WERI-Rb-1 (cell line): ENCODE data around the gene KCNJ14.
A peak's percentile ranks its signal among the peaks of the same experiment; 100 is the strongest.

Experiments used
- DNase-seq: peaks from one replicate; pipeline ENCODE4 v3.0.0-alpha.2; 2020
- H3K27ac ChIP-seq: fragments of 250-450 bp; sonication (Bioruptor Pico); 2 replicates; pipeline ENCODE4 v1.5.1; 2020; ENCODE audit warnings: mild to moderate bottlenecking, moderate library complexity
- H3K27me3 ChIP-seq: fragments of 250-450 bp; sonication (Bioruptor Pico); 2 replicates; pipeline ENCODE4 v1.5.1; 2021; ENCODE audit warnings: mild to moderate bottlenecking, low read depth, moderate library complexity; ENCODE audit not compliant: insufficient read depth, severe bottlenecking
- H3K36me3 ChIP-seq: fragments of 250-450 bp; sonication (Bioruptor Pico); 2 replicates; pipeline ENCODE4 v1.5.1; 2020; ENCODE audit warnings: mild to moderate bottlenecking, moderate library complexity
- H3K4me3 ChIP-seq: 2 replicates; pipeline ENCODE4 v1.5.1; 2011; ENCODE audit warnings: low read depth, mild to moderate bottlenecking, control low read depth, low read length
- H3K9me3 ChIP-seq: fragments of 250-450 bp; sonication (Bioruptor Pico); 2 replicates; pipeline ENCODE4 v1.5.1; 2021; ENCODE audit warnings: mild to moderate bottlenecking, moderate library complexity; ENCODE audit not compliant: severe bottlenecking
- TF ChIP-seq, protein P1 (sequence below): IDR thresholded peaks from 2 replicates; pipeline ENCODE4 v1.5.1; 2011; ENCODE audit warnings: low read depth, mild to moderate bottlenecking, control low read depth, inconsistent platforms, low read length

KCNJ14 gene

GRCh38 chr19:48455171-48455907 lies at the start of gene KCNJ14:
Gene KCNJ14, plus strand, starts transcription at chr19:48455574. Its CDS starts 6,151 bp downstream, at chr19:48461725.
- H3K27ac ChIP-seq: no peak within 1 kb of the TSS
- H3K4me3 ChIP-seq: no peak within 1 kb of the TSS
- no peaks in the 10 kb centered on the region for H3K27me3 ChIP-seq
- H3K36me3 ChIP-seq: peaks cover 43% of the 10 kb centered on the region
- TF ChIP-seq, protein P1, sequence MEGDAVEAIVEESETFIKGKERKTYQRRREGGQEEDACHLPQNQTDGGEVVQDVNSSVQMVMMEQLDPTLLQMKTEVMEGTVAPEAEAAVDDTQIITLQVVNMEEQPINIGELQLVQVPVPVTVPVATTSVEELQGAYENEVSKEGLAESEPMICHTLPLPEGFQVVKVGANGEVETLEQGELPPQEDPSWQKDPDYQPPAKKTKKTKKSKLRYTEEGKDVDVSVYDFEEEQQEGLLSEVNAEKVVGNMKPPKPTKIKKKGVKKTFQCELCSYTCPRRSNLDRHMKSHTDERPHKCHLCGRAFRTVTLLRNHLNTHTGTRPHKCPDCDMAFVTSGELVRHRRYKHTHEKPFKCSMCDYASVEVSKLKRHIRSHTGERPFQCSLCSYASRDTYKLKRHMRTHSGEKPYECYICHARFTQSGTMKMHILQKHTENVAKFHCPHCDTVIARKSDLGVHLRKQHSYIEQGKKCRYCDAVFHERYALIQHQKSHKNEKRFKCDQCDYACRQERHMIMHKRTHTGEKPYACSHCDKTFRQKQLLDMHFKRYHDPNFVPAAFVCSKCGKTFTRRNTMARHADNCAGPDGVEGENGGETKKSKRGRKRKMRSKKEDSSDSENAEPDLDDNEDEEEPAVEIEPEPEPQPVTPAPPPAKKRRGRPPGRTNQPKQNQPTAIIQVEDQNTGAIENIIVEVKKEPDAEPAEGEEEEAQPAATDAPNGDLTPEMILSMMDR: no peak
- DNase-seq: no peak
- H3K9me3 ChIP-seq: no peaks in the 10 kb centered on the region

- Histone ChIP-seq H3K36me3 (no peaks in the 10 kb centered on the region), H3K27me3 (no peaks in the 10 kb centered on the region), H3K9me3 (no peaks in the 10 kb centered on the region), H3K27ac (no peak overlapping the region), H3K4me3 (no peak overlapping the region)
- TF ChIP-seq, protein P1: no peak
- DNase-seq: no peak
Observed at GRCh38 chr19:48405850-48406249, 49.5 kb upstream of the KCNJ14 start.

- Histone ChIP-seq H3K36me3 (peaks cover 3% of the 10 kb centered on the region; the same call in 1 of the 2 replicates), H3K9me3 (no peaks in the 10 kb centered on the region), H3K27me3 (no peaks in the 10 kb centered on the region), H3K27ac (no peak overlapping the region), H3K4me3 (no peak overlapping the region)
- no peak for DNase-seq
- TF ChIP-seq, protein P1: no peak
Observed at GRCh38 chr19:48413879-48414587, 41.3 kb upstream of the KCNJ14 start.

DNA sequence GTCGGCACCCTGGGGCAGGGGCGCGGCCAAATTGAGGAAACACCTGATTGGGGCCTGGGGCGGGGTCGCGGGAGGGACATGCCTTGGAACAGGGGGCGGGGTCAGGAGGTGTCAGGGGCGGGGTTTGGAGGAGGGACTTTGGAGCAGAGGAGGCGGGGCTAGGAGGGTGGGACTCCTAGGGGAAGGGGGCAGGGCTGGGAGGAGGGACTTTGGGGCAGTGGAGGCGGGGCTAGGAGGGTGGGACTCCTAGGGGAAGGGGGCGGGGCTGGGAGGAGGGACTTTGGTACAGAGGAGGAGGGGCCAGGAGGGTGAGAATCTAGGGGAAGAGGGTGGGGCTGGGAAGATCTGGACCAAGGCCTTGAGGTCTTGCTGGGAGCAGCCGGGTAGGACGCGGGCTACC lies 40.0 kb upstream of the KCNJ14 start:
- H3K4me3 ChIP-seq: no peak overlapping the region
- H3K9me3 ChIP-seq: no peaks in the 10 kb centered on the region
- TF ChIP-seq, protein P1: no peak
- H3K36me3 ChIP-seq: peaks cover 3% of the 10 kb centered on the region; the same call in 1 of the 2 replicates
- H3K27me3 ChIP-seq: no peaks in the 10 kb centered on the region
- peak; percentile 84 for DNase-seq
- H3K27ac ChIP-seq: no peak overlapping the region

- Histone ChIP-seq H3K4me3 (no peak overlapping the region), H3K9me3 (no peaks in the 10 kb centered on the region), H3K27ac (no peak overlapping the region), H3K36me3 (peaks cover 3% of the 10 kb centered on the region; the same call in 1 of the 2 replicates), H3K27me3 (no peaks in the 10 kb centered on the region)
- no peak for DNase-seq
- TF ChIP-seq, protein P1: no peak
Observed at GRCh38 chr19:48415806-48416221, 39.6 kb upstream of the KCNJ14 start.
